IPS-NIHi11 (cell line): Measurements from ENCODE around the gene CRELD1.

Source experiments
- DNase-seq: peaks from one replicate; pipeline ENCODE4 v3.0.0; 2012; ENCODE audit warnings: mixed read lengths, low spot score

The CRELD1 gene

GRCh38 chr3:9903904-9904303 lies 29.7 kb upstream of the CRELD1 start:
- no peak for DNase-seq

- DNase-seq = no peak
Measured at GRCh38 chr3:9906480-9906879, 27.2 kb upstream of the CRELD1 start.

- no peak for DNase-seq
Measured at GRCh38 chr3:9908286-9908685, 25.3 kb upstream of the CRELD1 start.

GRCh38 chr3:9909221-9910013 lies 24.2 kb upstream of the CRELD1 start:
- no peak for DNase-seq

- no peak for DNase-seq
Measured at GRCh38 chr3:9911863-9912262, 21.8 kb upstream of the CRELD1 start.

GRCh38 chr3:9912294-9912935 lies 21.2 kb upstream of the CRELD1 start:
- DNase-seq = no peak

GRCh38 chr3:9913601-9914000 lies 20.0 kb upstream of the CRELD1 start:
- DNase-seq = no peak

- DNase-seq = no peak
Measured at GRCh38 chr3:9914011-9914410, 19.6 kb upstream of the CRELD1 start.

- DNase-seq = no peak
Measured at GRCh38 chr3:9914559-9915253, 18.9 kb upstream of the CRELD1 start.

GRCh38 chr3:9915254-9916141 lies 18.1 kb upstream of the CRELD1 start:
- peak; percentile 62 for DNase-seq

- DNase-seq = no peak
Measured at GRCh38 chr3:9916346-9916733, 17.3 kb upstream of the CRELD1 start.

- peak; percentile 86 for DNase-seq
Measured at GRCh38 chr3:9916734-9917680, 16.6 kb upstream of the CRELD1 start, which contains the start of gene IL17RC. IL17RC (plus strand) TSS chr3:9917098; CDS start chr3:9917316, 218 bp downstream.

- DNase-seq = no peak
Measured at GRCh38 chr3:9917820-9918219, 15.8 kb upstream of the CRELD1 start.

GRCh38 chr3:9918261-9919038 lies 15.2 kb upstream of the CRELD1 start:
- no peak for DNase-seq

GRCh38 chr3:9928158-9928557 lies 5.5 kb upstream of the CRELD1 start:
- DNase-seq = no peak

GRCh38 chr3:9930804-9931418 lies 2.7 kb upstream of the CRELD1 start:
- DNase-seq = no peak

GRCh38 chr3:9932535-9932842 lies 1.1 kb upstream of the CRELD1 start:
- DNase-seq = no peak

- DNase-seq = peak; percentile 85
Measured at GRCh38 chr3:9932843-9933560, 632 bp upstream of the CRELD1 start.

- DNase-seq = peak; percentile 23
Measured at GRCh38 chr3:9934235-9934621, 594 bp downstream of the CRELD1 start.
